Coronary artery (tissue), 2 donors: Measurements from ENCODE around the gene MBNL1.
A peak's percentile ranks its signal among the peaks of the same experiment; 100 is the strongest.

Source experiments
- DNase-seq: peaks from one replicate; pipeline ENCODE4 v3.0.0-alpha.2; 2017; ENCODE audit warnings: low spot score
- H3K27ac ChIP-seq, 2 donors: fragments of 200-600 bp; sonication (generic); one replicate each; pipeline ENCODE4 v1.5.1; 2016 to 2019
- H3K4me3 ChIP-seq: fragments of 200-600 bp; sonication (generic); 2 replicates; pipeline ENCODE4 v1.5.1; 2016; ENCODE audit warnings: mild to moderate bottlenecking, moderate library complexity
- TF ChIP-seq, protein P1 (sequence below): fragments of 200-600 bp; sonication (generic); IDR thresholded peaks from one replicate; pipeline ENCODE4 v1.5.1; 2019; ENCODE audit warnings: antibody characterized with exemption

The MBNL1 gene

DNA sequence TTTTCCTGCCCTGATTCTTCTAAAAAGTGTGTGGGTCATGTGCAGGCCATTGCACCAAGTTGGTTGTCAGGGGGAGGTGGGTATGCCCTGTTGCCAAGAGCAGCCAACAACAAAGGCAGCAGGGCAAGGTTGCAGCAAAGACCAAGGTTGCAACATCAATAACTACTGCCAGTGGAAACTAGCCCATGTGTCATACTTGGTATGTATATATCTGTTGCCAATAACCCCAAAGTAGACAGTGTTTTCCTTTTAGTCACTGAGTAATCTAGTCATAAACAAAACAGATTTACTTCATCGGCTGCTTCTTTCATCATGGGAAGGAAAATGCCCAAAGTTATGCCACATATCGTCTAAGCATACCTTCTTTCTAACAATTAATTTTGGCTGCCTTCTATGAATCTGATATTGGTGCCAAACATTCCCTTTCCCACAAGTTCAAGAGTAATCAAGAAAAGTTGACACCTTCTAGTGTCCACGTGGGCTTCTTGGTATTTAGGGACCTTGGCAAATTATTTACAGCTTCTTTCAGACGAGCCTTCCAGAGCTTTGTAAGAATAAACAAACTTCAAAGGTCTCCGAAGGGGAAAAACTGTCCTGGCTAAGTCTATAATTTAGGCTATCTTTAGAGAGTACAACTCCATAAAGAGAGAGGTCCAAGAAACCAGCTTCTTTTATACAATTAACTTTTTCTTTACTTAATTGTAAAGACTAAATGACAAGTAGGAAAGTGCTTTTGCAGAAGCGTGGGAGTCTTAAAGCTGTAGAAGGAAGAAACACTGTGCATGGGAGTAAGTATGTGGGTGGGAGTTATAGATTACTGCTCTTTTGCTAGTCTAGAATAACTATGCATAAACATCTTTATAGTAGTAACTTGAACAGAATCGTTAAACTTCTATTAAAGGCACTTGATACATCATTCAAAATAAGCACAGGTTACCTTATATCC, 10.0 kb upstream of the MBNL1 start:
- peak overlapping the region; percentile 76 to 82 for H3K27ac ChIP-seq
- TF ChIP-seq, protein P1, sequence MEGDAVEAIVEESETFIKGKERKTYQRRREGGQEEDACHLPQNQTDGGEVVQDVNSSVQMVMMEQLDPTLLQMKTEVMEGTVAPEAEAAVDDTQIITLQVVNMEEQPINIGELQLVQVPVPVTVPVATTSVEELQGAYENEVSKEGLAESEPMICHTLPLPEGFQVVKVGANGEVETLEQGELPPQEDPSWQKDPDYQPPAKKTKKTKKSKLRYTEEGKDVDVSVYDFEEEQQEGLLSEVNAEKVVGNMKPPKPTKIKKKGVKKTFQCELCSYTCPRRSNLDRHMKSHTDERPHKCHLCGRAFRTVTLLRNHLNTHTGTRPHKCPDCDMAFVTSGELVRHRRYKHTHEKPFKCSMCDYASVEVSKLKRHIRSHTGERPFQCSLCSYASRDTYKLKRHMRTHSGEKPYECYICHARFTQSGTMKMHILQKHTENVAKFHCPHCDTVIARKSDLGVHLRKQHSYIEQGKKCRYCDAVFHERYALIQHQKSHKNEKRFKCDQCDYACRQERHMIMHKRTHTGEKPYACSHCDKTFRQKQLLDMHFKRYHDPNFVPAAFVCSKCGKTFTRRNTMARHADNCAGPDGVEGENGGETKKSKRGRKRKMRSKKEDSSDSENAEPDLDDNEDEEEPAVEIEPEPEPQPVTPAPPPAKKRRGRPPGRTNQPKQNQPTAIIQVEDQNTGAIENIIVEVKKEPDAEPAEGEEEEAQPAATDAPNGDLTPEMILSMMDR = no peak
- peak overlapping the region; percentile 47 for H3K4me3 ChIP-seq
- DNase-seq = peak; percentile 94

DNA sequence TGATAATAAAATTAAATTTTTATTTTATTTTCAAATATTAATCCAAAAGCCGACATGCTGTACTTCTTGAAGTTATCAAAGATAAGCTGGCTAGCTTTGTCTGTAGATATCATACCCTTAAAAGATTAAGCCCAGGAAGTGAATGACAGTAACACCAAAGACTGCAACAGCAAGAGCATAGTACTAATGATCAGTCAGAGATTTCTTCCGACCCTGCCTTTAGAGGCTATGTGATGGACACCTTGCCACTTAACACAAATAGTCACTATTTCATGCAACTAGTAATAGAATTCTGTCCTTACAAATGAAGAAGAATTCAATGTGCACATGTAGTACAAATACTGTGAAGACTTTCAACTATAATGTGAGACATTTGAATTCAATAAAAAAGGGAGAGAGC, 9.3 kb upstream of the MBNL1 start:
- DNase-seq = no peak
- peak overlapping the region; percentile 29 to 76 for H3K27ac ChIP-seq
- no peak overlapping the region for H3K4me3 ChIP-seq
- TF ChIP-seq, protein P1 = no peak

DNA sequence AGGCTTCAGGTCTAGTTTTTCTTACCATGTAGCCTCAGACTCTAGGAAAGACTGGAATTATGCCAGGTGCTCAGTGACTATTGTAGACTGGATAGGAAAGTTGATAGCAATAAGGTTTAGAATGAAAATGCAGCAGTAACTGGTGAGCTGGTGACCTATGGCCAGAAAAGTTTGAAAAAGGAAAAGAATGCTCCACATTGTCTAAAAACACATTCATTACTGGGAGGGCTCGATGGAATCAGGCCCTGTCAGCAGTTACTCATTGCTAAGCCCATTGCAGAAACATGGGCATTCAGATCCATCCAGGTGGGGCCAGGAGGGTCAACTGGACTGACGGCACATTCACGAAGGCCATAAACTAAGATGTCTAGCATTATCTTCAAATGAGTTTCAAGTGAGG, 8.7 kb upstream of the MBNL1 start:
- H3K27ac ChIP-seq = peak overlapping the region in 1 of 2 donors; percentile 28

DNA sequence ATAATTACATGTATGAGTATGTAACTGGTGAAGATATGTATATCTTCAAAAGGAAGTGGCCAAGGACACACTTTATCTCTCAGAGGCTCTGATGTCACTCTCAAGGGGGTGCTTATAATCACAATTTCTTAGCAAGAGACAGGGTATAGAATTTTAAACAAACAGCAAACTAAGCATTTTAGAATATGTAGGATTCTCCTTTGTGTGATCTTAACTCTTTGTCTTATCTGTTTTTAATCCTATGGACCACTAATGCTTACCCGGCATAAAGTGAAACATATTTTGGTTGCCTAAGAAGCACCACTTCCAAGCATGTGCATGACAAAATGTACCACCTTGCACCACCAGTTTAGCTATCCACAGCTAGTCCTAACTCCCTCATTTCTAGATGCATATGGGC, 8.2 kb upstream of the MBNL1 start:
- DNase-seq = no peak
- TF ChIP-seq, protein P1 = no peak
- no peak overlapping the region for H3K27ac ChIP-seq
- no peak overlapping the region for H3K4me3 ChIP-seq

More for the DNA sequence above, 8.7 kb upstream of the MBNL1 start:
- H3K4me3 ChIP-seq = no peak overlapping the region
- no peak for DNase-seq
- TF ChIP-seq, protein P1 = no peak

DNA sequence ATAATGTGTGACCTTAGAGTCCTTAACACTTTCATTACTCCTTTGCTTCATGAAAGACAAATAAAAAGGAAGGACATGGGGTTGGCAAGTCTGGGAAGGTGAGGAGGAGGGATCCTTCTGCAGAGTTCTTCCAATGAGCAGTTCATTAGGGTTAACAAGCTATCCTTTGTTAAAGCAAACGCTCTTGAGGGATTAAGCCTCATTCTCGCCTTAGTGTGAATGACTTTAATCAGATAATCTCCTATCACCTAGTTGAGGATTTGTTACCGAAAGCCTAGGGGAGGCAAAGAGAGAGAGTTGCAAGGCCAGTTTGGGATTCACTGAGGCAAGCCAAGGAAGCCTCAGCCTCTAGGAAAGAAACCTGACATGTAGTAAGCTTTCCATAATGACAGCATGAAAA, 7.4 kb upstream of the MBNL1 start:
- Histone ChIP-seq H3K27ac (no peak overlapping the region), H3K4me3 (no peak overlapping the region)
- TF ChIP-seq, protein P1 = no peak
- DNase-seq = no peak

DNA sequence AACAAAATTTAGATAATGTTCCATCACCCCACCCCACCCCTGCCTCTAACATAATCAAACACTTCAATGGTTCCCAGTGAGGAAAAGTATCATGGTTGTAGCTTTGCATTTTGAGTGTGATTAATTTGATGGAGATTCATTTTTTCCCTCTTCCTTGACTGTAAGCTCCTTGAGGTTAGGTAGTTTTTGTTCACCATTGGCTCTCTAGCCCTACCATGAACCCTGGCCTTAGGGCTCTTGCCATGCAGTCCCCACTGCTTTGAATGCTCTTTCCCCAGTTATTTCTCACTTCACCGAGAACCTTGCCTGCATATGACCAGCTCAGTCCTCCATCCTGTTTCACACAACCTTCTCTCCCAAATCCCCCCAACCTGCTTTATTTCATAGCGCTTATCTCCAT, 5.0 kb upstream of the MBNL1 start:
- DNase-seq = no peak
- H3K4me3 ChIP-seq = no peak overlapping the region
- H3K27ac ChIP-seq = peak overlapping the region in 1 of 2 donors; percentile 30
- TF ChIP-seq, protein P1 = no peak

DNA sequence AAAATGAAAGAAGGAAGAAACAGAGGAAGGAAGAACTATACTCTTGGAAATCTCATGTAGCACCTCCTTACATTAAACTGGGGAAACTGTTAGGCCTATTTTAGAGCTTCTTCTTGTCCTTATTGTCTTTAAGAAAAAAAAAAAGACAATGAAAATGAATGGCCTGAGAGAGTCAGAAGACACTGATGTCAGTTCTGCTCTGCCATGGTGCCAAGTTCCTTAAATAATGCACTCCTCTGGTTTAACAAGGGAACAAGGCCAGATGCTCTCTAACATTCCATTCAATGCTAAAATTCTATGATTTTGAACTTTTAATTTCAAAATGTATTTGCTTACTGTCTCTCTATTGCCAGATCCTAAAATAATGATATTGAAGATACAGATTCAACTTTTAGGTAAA, 4.4 kb upstream of the MBNL1 start:
- no peak for DNase-seq
- Histone ChIP-seq H3K27ac (no peak overlapping the region), H3K4me3 (no peak overlapping the region)
- TF ChIP-seq, protein P1 = no peak
